ENCODE data around the gene MAST4. TPM values are rescaled to one million over a fixed set of nuclear protein-coding genes. Genes with fewer than 3 reads are reported as not detected.

The MAST4 gene
- total RNA-seq, 4 donors from 2014 or later, result 55.3 to 148 (median 110) TPM

- H3K4me3 ChIP-seq, result no peak overlapping the region
- DNase-seq, result no peak
- 94 to 96% methylated on average over 4 of the region's 4 CpGs for WGBS, 2 donors
- no peak for TF ChIP-seq POLR2A (IDR thresholded peaks at IDR 0.05)
- no peak for TF ChIP-seq CTCF (IDR thresholded peaks at IDR 0.05)
- intact Hi-C loops (cut with DNase I), result no loop called here
- no peaks in the 10 kb centered on the region for H3K9me3 ChIP-seq
- peaks cover 32 to 100% (median 33%) of the 10 kb centered on the region in 3 donors for H3K36me3 ChIP-seq
- H3K27ac ChIP-seq, result no peak overlapping the region
- H3K4me1 ChIP-seq, result no peaks in the 10 kb centered on the region
- no peaks in the 10 kb centered on the region for H3K27me3 ChIP-seq
These were observed 544.2 kb downstream of the MAST4 start for GRCh38 chr5:67140413-67140812.

GRCh38 chr5:67141644-67142043 is 545.5 kb downstream of the MAST4 start:
- TF ChIP-seq POLR2A (IDR thresholded peaks at IDR 0.05), result no peak
- no peak for TF ChIP-seq CTCF (IDR thresholded peaks at IDR 0.05)
- no peak for DNase-seq
- Histone ChIP-seq H3K4me3 (no peak overlapping the region), H3K27ac (no peak overlapping the region), H3K4me1 (no peaks in the 10 kb centered on the region), H3K9me3 (no peaks in the 10 kb centered on the region), H3K27me3 (no peaks in the 10 kb centered on the region), H3K36me3 (peaks cover 30 to 100% (median 37%) of the 10 kb centered on the region in 3 donors)
- intact Hi-C loops (cut with DNase I), result no loop called here

GRCh38 chr5:67142816-67143215 is 546.6 kb downstream of the MAST4 start:
- WGBS, 2 donors, result 83 to 93% methylated on average over 5 to 6 of the region's 8 CpGs
- Histone ChIP-seq H3K27ac (no peak overlapping the region), H3K9me3 (no peaks in the 10 kb centered on the region), H3K27me3 (no peaks in the 10 kb centered on the region), H3K4me3 (no peak overlapping the region), H3K4me1 (no peaks in the 10 kb centered on the region), H3K36me3 (peaks cover 30 to 100% (median 36%) of the 10 kb centered on the region in 3 donors)
- TF ChIP-seq CTCF (IDR thresholded peaks at IDR 0.05) (no peak), POLR2A (IDR thresholded peaks at IDR 0.05) (no peak)
- DNase-seq, result no peak
- intact Hi-C loops (cut with DNase I), result no loop called here

- no peaks in the 10 kb centered on the region for H3K4me1 ChIP-seq
- no peak overlapping the region for H3K27ac ChIP-seq
- TF ChIP-seq POLR2A (IDR thresholded peaks at IDR 0.05) (no peak), CTCF (IDR thresholded peaks at IDR 0.05) (no peak)
- no peak for DNase-seq
- intact Hi-C loops (cut with DNase I), result no loop called here
- WGBS, 2 donors, result 82 to 89% methylated on average over 2 of the region's 2 CpGs
- no peaks in the 10 kb centered on the region for H3K27me3 ChIP-seq
- H3K4me3 ChIP-seq, result no peak overlapping the region
- H3K9me3 ChIP-seq, result no peaks in the 10 kb centered on the region
- peaks cover 30 to 100% (median 39%) of the 10 kb centered on the region in 3 donors for H3K36me3 ChIP-seq
These were observed 547.4 kb downstream of the MAST4 start for GRCh38 chr5:67143549-67143948.

- Histone ChIP-seq H3K36me3 (peaks cover 30 to 100% (median 35%) of the 10 kb centered on the region in 3 donors), H3K4me3 (no peak overlapping the region), H3K27ac (no peak overlapping the region), H3K4me1 (peaks cover 0 to 2% (median 0%) of the 10 kb centered on the region in 3 donors), H3K9me3 (no peaks in the 10 kb centered on the region), H3K27me3 (no peaks in the 10 kb centered on the region)
- TF ChIP-seq POLR2A (IDR thresholded peaks at IDR 0.05) (no peak), CTCF (IDR thresholded peaks at IDR 0.05) (no peak)
- intact Hi-C loops (cut with DNase I), result no loop called here
- WGBS, 2 donors, result 87 to 91% methylated on average over 2 of the region's 2 CpGs
- no peak for DNase-seq
These were observed 548.0 kb downstream of the MAST4 start for GRCh38 chr5:67144183-67144639.

All from esophagus squamous epithelium (tissue), 5 donors.